H9 (cell line): ENCODE results near the gene PRR9. TPM values are rescaled to one million over a fixed set of nuclear protein-coding genes. Genes with fewer than 3 reads are reported as not detected.

Source experiments
- DNase-seq: peaks from one replicate; pipeline ENCODE4 v3.0.0-alpha.2; 2017
- H2AFZ ChIP-seq: one replicate; pipeline ENCODE4 v1.6.1; 2013; ENCODE audit warnings: mild to moderate bottlenecking, low read length, control low read depth, moderate library complexity
- H2AK5ac ChIP-seq: 2 replicates; pipeline ENCODE4 v1.6.1; 2013; ENCODE audit warnings: low read length, control low read depth, mixed read lengths; ENCODE audit not compliant: insufficient read length
- H2BK120ac ChIP-seq: one replicate; pipeline ENCODE4 v1.6.1; 2013; ENCODE audit warnings: low read depth, mild to moderate bottlenecking, low read length, control low read depth, inconsistent platforms; ENCODE audit not compliant: poor library complexity, severe bottlenecking
- H2BK12ac ChIP-seq: 2 replicates; pipeline ENCODE4 v1.6.1; 2013; ENCODE audit warnings: low read length, control low read depth, mixed read lengths, low read depth; ENCODE audit not compliant: insufficient read length
- H2BK15ac ChIP-seq: 2 replicates; pipeline ENCODE4 v1.6.1; 2013; ENCODE audit warnings: low read depth, low read length, control low read depth
- H2BK20ac ChIP-seq: one replicate; pipeline ENCODE4 v1.6.1; 2013; ENCODE audit warnings: low read depth, mild to moderate bottlenecking, low read length, control low read depth, inconsistent platforms; ENCODE audit not compliant: poor library complexity, severe bottlenecking
- H2BK5ac ChIP-seq: 2 replicates; pipeline ENCODE4 v1.6.1; 2013; ENCODE audit warnings: low read length, control low read depth, mixed read lengths; ENCODE audit not compliant: insufficient read length
- H3K14ac ChIP-seq: 2 replicates; pipeline ENCODE4 v1.6.1; 2013; ENCODE audit warnings: low read length, control low read depth; ENCODE audit not compliant: insufficient read depth
- H3K18ac ChIP-seq: 2 replicates; pipeline ENCODE4 v1.6.1; 2013; ENCODE audit warnings: low read depth, mild to moderate bottlenecking, mixed read lengths, low read length, control low read depth; ENCODE audit not compliant: insufficient read length
- H3K23ac ChIP-seq: 2 replicates; pipeline ENCODE4 v1.6.1; 2013; ENCODE audit warnings: low read length, control low read depth, mixed read lengths, low read depth; ENCODE audit not compliant: insufficient read length
- H3K23me2 ChIP-seq: 2 replicates; pipeline ENCODE4 v1.6.1; 2013; ENCODE audit warnings: low read depth, mild to moderate bottlenecking, mixed read lengths, low read length, control low read depth; ENCODE audit not compliant: insufficient read length, poor library complexity, severe bottlenecking
- H3K27ac ChIP-seq: 2 replicates; pipeline ENCODE4 v1.5.1; 2013; ENCODE audit warnings: low read length, control low read depth, mixed read lengths, low read depth; ENCODE audit not compliant: insufficient read length
- H3K27me3 ChIP-seq: 2 replicates; pipeline ENCODE4 v1.6.1; 2013; ENCODE audit warnings: low read length, control low read depth, inconsistent platforms; ENCODE audit not compliant: insufficient read depth
- H3K4ac ChIP-seq: 2 replicates; pipeline ENCODE4 v1.6.1; 2013; ENCODE audit warnings: low read depth, mild to moderate bottlenecking, control low read depth, inconsistent platforms, low read length, moderate library complexity
- H3K4me1 ChIP-seq: 2 replicates; pipeline ENCODE4 v1.6.1; 2013; ENCODE audit warnings: low read length, control low read depth, inconsistent platforms; ENCODE audit not compliant: insufficient read depth
- H3K4me2 ChIP-seq: 2 replicates; pipeline ENCODE4 v1.6.1; 2013; ENCODE audit warnings: low read length, control low read depth, mixed read lengths; ENCODE audit not compliant: insufficient read length, insufficient read depth
- H3K56ac ChIP-seq: 2 replicates; pipeline ENCODE4 v1.6.1; 2013; ENCODE audit warnings: low read depth, mild to moderate bottlenecking, mixed read lengths, low read length, control low read depth; ENCODE audit not compliant: insufficient read length
- H3K79me1 ChIP-seq: 2 replicates; pipeline ENCODE4 v1.6.1; 2013; ENCODE audit warnings: low read depth, mild to moderate bottlenecking, moderate library complexity, low read length, control low read depth, inconsistent platforms; ENCODE audit not compliant: insufficient read depth, poor library complexity, severe bottlenecking
- H3K79me2 ChIP-seq: 2 replicates; pipeline ENCODE4 v1.6.1; 2013; ENCODE audit warnings: low read length, control low read depth, inconsistent platforms; ENCODE audit not compliant: insufficient read depth
- H3K9ac ChIP-seq: 2 replicates; pipeline ENCODE4 v1.6.1; 2013; ENCODE audit warnings: low read length, control low read depth, mixed read lengths; ENCODE audit not compliant: insufficient read length; ENCODE audit errors: extremely low read depth
- H3K9me3 ChIP-seq: one replicate; pipeline ENCODE4 v1.6.1; 2013; ENCODE audit warnings: low read depth, low read length, inconsistent platforms; ENCODE audit not compliant: control insufficient read depth
- H3T11ph ChIP-seq: one replicate; pipeline ENCODE4 v1.6.1; 2013; ENCODE audit warnings: mild to moderate bottlenecking, low read length, control low read depth, inconsistent platforms
- H4K20me1 ChIP-seq: one replicate; pipeline ENCODE4 v1.6.1; 2013; ENCODE audit not compliant: control insufficient read depth, insufficient read length, insufficient read depth
- H4K5ac ChIP-seq: 2 replicates; pipeline ENCODE4 v1.6.1; 2013; ENCODE audit warnings: low read depth, mild to moderate bottlenecking, mixed read lengths, low read length, control low read depth; ENCODE audit not compliant: insufficient read length
- H4K8ac ChIP-seq: replicated peaks from 2 replicates; pipeline ENCODE4 v1.6.1; 2013; ENCODE audit warnings: low read length, control low read depth, mixed read lengths, low read depth; ENCODE audit not compliant: insufficient read length
- H4K91ac ChIP-seq: 2 replicates; pipeline ENCODE4 v1.6.1; 2013; ENCODE audit warnings: low read depth, mild to moderate bottlenecking, moderate library complexity, mixed read lengths, low read length, control low read depth; ENCODE audit not compliant: insufficient read length
- H3K27ac Mint-ChIP-seq, 3 experiments: 2 replicates in 2 of 3; 3 replicates in 1 of 3; pipeline ENCODE4 v1.8.0; 2020 to 2021; ENCODE audit warnings: mixed read lengths in 3 of 3, mild to moderate bottlenecking in 1 of 3, moderate library complexity in 1 of 3
- H3K27me3 Mint-ChIP-seq: 2 replicates; pipeline ENCODE4 v1.8.0; 2021; ENCODE audit warnings: low read depth, mild to moderate bottlenecking, moderate library complexity, mixed read lengths
- H3K36me3 Mint-ChIP-seq, 3 experiments: 2 replicates in 2 of 3; 3 replicates in 1 of 3; pipeline ENCODE4 v1.8.0; 2020 to 2021; ENCODE audit warnings: low read depth in 3 of 3, mixed read lengths in 3 of 3; ENCODE audit not compliant: insufficient read depth in 1 of 3
- H3K4me1 Mint-ChIP-seq, 2 experiments: 2 replicates each; pipeline ENCODE4 v1.8.0; 2020; ENCODE audit warnings: mixed read lengths in 2 of 2
- H3K4me3 Mint-ChIP-seq, 2 experiments: 2 replicates in 1 of 2; 3 replicates in 1 of 2; pipeline ENCODE4 v1.8.0; 2020 to 2021; ENCODE audit warnings: mild to moderate bottlenecking in 2 of 2, mixed read lengths in 2 of 2, moderate library complexity in 1 of 2
- H3K9me3 Mint-ChIP-seq, 2 experiments: 2 replicates in 1 of 2; 3 replicates in 1 of 2; pipeline ENCODE4 v1.8.0; 2020; ENCODE audit warnings: mild to moderate bottlenecking in 2 of 2, mixed read lengths in 2 of 2, moderate library complexity in 1 of 2
- WGBS: extraction: QIAGEN DNeasy Blood & Tissue Kit; methylation state at CpG from one replicate; pipeline ENCODE4 v1.1.7; 2013; ENCODE audit warnings: missing lambda C conversion rate, low lambda C conversion rate, mixed read lengths; ENCODE audit not compliant: insufficient read length; ENCODE audit errors: extremely low coverage; 5-methylcytosine and 5-hydroxymethylcytosine counted together
- total RNA-seq: library from RNA; stranded (reverse); gene quantifications from 2 replicates; pipeline ENCODE4 v1.2.1, GENCODE V29; 2021
- TF ChIP-seq, protein P1 (sequence below): fragments of 200-600 bp; sonication (generic); conservative IDR thresholded peaks from 3 replicates; pipeline ENCODE4 v1.8.0; 2021; ENCODE audit warnings: antibody characterized with exemption, mild to moderate bottlenecking

The PRR9 gene
- total RNA-seq, 1 experiment from 2014 or later: not detected

DNA sequence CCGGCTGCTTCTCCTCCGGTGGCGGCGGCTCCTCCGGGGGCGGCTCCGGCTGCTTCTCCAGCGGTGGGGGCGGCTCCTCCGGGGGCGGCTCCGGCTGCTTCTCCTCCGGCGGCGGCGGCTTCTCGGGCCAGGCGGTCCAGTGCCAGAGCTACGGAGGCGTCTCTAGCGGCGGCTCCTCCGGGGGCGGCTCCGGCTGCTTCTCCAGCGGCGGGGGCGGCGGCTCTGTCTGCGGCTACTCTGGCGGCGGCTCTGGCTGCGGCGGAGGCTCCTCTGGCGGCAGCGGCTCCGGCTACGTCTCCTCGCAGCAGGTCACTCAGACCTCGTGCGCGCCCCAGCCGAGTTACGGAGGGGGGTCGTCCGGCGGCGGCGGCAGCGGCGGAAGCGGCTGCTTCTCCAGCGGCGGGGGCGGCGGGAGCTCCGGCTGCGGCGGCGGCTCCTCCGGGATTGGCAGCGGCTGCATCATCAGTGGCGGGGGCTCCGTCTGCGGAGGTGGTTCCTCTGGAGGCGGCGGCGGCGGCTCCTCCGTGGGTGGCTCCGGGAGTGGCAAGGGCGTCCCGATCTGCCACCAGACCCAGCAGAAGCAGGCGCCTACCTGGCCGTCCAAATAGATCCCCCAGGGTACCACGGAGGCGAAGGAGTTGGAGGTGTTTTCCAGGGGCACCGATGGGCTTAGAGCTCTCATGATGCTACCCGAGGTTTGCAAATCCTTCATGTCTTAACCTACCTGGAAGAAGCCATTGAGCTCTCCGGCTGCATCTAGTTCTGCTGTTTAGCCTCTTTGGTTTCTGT lies 44.1 kb downstream of the PRR9 start:
- Mint-ChIP-seq H3K4me3 (peak overlapping the region; percentile 48 to 81), H3K9me3 (peaks cover 2 to 10% of the 10 kb centered on the region in 2 experiments; a peak in 3 of 5 replicates), H3K36me3 (peaks cover 0 to 3% (median 0%) of the 10 kb centered on the region in 3 experiments; a peak in 1 of 7 replicates), H3K27ac (no peak overlapping the region), H3K27me3 (peaks cover 83% of the 10 kb centered on the region), H3K4me1 (peaks cover 12 to 14% of the 10 kb centered on the region in 2 experiments)
- Histone ChIP-seq H3K18ac (no peak overlapping the region), H4K91ac (no peak overlapping the region), H3K4ac (no peak overlapping the region), H2BK12ac (no peak overlapping the region), H3K79me1 (no peaks in the 10 kb centered on the region), H3K4me2 (peak overlapping the region; percentile 61), H4K8ac (no peak overlapping the region), H3K23me2 (no peaks in the 10 kb centered on the region), H4K5ac (no peak overlapping the region), H2BK120ac (no peak overlapping the region), H2AK5ac (no peak overlapping the region), H3K27me3 (peaks cover 26% of the 10 kb centered on the region; the same call in 1 of the 2 replicates), H3K79me2 (no peaks in the 10 kb centered on the region), H3K9me3 (no peaks in the 10 kb centered on the region), H3K23ac (no peak overlapping the region), H3K14ac (no peak overlapping the region), H3K4me1 (no peaks in the 10 kb centered on the region), H3K56ac (no peak overlapping the region), H3K9ac (peak overlapping the region; percentile 38), H3T11ph (no peak overlapping the region), H3K27ac (no peak overlapping the region), H2AFZ (no peak overlapping the region), H2BK15ac (no peak overlapping the region), H2BK20ac (no peak overlapping the region), H2BK5ac (no peak overlapping the region), H4K20me1 (no peaks in the 10 kb centered on the region)
- no CpG with 5 or more reads among the region's 80 CpGs for WGBS
- TF ChIP-seq, protein P1, sequence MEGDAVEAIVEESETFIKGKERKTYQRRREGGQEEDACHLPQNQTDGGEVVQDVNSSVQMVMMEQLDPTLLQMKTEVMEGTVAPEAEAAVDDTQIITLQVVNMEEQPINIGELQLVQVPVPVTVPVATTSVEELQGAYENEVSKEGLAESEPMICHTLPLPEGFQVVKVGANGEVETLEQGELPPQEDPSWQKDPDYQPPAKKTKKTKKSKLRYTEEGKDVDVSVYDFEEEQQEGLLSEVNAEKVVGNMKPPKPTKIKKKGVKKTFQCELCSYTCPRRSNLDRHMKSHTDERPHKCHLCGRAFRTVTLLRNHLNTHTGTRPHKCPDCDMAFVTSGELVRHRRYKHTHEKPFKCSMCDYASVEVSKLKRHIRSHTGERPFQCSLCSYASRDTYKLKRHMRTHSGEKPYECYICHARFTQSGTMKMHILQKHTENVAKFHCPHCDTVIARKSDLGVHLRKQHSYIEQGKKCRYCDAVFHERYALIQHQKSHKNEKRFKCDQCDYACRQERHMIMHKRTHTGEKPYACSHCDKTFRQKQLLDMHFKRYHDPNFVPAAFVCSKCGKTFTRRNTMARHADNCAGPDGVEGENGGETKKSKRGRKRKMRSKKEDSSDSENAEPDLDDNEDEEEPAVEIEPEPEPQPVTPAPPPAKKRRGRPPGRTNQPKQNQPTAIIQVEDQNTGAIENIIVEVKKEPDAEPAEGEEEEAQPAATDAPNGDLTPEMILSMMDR: no peak
- DNase-seq: peak; percentile 29
